ENCODE data around the gene SLC35B2. TPM values are rescaled to one million over a fixed set of nuclear protein-coding genes. Genes with fewer than 3 reads are reported as not detected.

SLC35B2 gene
- total and polyA plus RNA-seq, 9 of the 15 experiments (the other 6 are each of a cell fraction or from before 2014, with no cell fraction given): 14.5 to 59.1 (median 47.1) TPM

DNA sequence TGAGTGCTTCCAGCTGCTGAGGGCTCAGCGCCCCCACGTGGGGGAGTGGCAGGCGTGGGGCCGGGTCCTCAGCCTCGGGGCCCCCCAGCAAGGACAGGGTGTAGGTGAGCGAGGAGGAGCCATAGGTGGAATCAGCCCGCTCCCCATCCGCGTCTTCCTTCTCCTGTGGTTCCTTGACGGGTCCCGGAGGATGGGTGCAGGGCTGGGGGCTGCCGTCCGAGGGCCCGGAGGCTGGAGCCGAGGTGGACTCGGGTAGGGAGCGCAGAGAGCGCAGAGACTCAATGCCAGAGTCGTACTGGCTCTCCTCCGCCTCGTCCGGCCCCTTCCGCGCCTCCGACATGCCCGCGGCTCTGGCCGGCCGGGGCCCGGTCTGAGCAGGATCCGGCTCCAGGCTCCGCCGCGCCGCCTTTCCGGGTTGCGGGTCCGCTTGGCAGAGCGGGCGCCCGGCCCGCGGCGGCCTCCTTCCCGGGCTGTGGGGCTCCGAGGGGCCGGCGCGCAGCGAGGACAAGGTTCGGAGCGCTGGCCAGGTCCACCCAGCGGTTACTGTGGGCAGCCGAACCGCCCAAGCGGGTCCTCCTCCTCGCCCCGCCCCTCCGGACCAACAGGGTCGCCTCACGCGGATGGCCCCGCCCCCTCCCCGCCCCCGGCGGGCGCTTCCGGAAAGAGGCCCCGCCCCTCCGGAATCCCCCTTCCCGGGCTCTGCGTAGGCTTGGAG, 7.8 kb upstream of the SLC35B2 start, which contains the start of gene NFKBIE (continued):
- no peak for TF ChIP-seq RBM14 (IDR thresholded peaks at IDR 0.05; ENCODE audit: borderline replicate concordance, insufficient read depth, low read depth, low read length)
- TF ChIP-seq, protein P1, sequence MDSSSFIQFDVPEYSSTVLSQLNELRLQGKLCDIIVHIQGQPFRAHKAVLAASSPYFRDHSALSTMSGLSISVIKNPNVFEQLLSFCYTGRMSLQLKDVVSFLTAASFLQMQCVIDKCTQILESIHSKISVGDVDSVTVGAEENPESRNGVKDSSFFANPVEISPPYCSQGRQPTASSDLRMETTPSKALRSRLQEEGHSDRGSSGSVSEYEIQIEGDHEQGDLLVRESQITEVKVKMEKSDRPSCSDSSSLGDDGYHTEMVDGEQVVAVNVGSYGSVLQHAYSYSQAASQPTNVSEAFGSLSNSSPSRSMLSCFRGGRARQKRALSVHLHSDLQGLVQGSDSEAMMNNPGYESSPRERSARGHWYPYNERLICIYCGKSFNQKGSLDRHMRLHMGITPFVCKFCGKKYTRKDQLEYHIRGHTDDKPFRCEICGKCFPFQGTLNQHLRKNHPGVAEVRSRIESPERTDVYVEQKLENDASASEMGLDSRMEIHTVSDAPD (CRISPR knock-in tag; IDR thresholded peaks at IDR 0.05): no peak
- peak; percentile 87; the same call in 1 of the 2 replicates for TF ChIP-seq MXI1 (IDR thresholded peaks at IDR 0.05; ENCODE audit: low read depth, low read length)
- TF ChIP-seq NFIC (IDR thresholded peaks at IDR 0.05): no peak
- TF ChIP-seq SRSF7 (optimal IDR thresholded peaks at IDR 0.05; ENCODE audit: low read depth, low read length): no peak
- TF ChIP-seq KHSRP (IDR thresholded peaks at IDR 0.05): no peak
- no peak for TF ChIP-seq U2AF2 (optimal IDR thresholded peaks at IDR 0.05; ENCODE audit: low read depth, low read length)
- no peak for TF ChIP-seq GATA2 (CRISPR knock-in tag; IDR thresholded peaks at IDR 0.05)
- TF ChIP-seq SMARCE1 (IDR thresholded peaks at IDR 0.05): no peak
- TF ChIP-seq MAFK (IDR thresholded peaks at IDR 0.05; ENCODE audit: low read length): no peak
- TF ChIP-seq, protein P2, sequence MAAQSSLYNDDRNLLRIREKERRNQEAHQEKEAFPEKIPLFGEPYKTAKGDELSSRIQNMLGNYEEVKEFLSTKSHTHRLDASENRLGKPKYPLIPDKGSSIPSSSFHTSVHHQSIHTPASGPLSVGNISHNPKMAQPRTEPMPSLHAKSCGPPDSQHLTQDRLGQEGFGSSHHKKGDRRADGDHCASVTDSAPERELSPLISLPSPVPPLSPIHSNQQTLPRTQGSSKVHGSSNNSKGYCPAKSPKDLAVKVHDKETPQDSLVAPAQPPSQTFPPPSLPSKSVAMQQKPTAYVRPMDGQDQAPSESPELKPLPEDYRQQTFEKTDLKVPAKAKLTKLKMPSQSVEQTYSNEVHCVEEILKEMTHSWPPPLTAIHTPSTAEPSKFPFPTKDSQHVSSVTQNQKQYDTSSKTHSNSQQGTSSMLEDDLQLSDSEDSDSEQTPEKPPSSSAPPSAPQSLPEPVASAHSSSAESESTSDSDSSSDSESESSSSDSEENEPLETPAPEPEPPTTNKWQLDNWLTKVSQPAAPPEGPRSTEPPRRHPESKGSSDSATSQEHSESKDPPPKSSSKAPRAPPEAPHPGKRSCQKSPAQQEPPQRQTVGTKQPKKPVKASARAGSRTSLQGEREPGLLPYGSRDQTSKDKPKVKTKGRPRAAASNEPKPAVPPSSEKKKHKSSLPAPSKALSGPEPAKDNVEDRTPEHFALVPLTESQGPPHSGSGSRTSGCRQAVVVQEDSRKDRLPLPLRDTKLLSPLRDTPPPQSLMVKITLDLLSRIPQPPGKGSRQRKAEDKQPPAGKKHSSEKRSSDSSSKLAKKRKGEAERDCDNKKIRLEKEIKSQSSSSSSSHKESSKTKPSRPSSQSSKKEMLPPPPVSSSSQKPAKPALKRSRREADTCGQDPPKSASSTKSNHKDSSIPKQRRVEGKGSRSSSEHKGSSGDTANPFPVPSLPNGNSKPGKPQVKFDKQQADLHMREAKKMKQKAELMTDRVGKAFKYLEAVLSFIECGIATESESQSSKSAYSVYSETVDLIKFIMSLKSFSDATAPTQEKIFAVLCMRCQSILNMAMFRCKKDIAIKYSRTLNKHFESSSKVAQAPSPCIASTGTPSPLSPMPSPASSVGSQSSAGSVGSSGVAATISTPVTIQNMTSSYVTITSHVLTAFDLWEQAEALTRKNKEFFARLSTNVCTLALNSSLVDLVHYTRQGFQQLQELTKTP (IDR thresholded peaks at IDR 0.05; ENCODE audit: low read depth in 1 of 2, partially characterized antibody in 2 of 2): no peak
- TF ChIP-seq, protein P3, sequence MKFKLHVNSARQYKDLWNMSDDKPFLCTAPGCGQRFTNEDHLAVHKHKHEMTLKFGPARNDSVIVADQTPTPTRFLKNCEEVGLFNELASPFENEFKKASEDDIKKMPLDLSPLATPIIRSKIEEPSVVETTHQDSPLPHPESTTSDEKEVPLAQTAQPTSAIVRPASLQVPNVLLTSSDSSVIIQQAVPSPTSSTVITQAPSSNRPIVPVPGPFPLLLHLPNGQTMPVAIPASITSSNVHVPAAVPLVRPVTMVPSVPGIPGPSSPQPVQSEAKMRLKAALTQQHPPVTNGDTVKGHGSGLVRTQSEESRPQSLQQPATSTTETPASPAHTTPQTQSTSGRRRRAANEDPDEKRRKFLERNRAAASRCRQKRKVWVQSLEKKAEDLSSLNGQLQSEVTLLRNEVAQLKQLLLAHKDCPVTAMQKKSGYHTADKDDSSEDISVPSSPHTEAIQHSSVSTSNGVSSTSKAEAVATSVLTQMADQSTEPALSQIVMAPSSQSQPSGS (CRISPR knock-in tag; IDR thresholded peaks at IDR 0.05): no peak
- no peak for TF ChIP-seq ZNF24 (IDR thresholded peaks at IDR 0.05)
- TF ChIP-seq RBM17 (IDR thresholded peaks at IDR 0.05; ENCODE audit: borderline replicate concordance, low read depth, low read length): no peak
- TF ChIP-seq C11orf30 (IDR thresholded peaks at IDR 0.05; ENCODE audit: low read depth): no peak
- TF ChIP-seq, protein P4, sequence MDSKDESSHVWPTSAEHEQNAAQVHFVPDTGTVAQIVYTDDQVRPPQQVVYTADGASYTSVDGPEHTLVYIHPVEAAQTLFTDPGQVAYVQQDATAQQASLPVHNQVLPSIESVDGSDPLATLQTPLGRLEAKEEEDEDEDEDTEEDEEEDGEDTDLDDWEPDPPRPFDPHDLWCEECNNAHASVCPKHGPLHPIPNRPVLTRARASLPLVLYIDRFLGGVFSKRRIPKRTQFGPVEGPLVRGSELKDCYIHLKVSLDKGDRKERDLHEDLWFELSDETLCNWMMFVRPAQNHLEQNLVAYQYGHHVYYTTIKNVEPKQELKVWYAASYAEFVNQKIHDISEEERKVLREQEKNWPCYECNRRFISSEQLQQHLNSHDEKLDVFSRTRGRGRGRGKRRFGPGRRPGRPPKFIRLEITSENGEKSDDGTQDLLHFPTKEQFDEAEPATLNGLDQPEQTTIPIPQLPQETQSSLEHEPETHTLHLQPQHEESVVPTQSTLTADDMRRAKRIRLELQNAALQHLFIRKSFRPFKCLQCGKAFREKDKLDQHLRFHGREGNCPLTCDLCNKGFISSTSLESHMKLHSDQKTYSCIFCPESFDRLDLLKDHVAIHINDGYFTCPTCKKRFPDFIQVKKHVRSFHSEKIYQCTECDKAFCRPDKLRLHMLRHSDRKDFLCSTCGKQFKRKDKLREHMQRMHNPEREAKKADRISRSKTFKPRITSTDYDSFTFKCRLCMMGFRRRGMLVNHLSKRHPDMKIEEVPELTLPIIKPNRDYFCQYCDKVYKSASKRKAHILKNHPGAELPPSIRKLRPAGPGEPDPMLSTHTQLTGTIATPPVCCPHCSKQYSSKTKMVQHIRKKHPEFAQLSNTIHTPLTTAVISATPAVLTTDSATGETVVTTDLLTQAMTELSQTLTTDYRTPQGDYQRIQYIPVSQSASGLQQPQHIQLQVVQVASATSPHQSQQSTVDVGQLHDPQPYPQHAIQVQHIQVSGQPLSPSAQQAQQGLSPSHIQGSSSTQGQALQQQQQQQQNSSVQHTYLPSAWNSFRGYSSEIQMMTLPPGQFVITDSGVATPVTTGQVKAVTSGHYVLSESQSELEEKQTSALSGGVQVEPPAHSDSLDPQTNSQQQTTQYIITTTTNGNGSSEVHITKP (IDR thresholded peaks at IDR 0.05; ENCODE audit: partially characterized antibody): no peak

Measured in K562 (cell line).